Occipital lobe (tissue), 2 donors: Measurements from ENCODE around the gene EML4. TPM values are rescaled to one million over a fixed set of nuclear protein-coding genes. Genes with fewer than 3 reads are reported as not detected.
"Not testable (repeated sequence)": the region's sequence is repeated elsewhere in the genome, so short reads cannot be mapped to it uniquely, and the experiment has no call there.

Experiments
- DNase-seq: peaks from one replicate; lab custom pipeline; 2025; lab: John Stamatoyannopoulos, UW
- total RNA-seq: library from RNA; depleted of rRNA; stranded (reverse); fragments of >200 nt; gene quantifications from one replicate; pipeline ENCODE4 v1.2.3, GENCODE V29; 2014

The EML4 gene
- total RNA-seq, 1 donor from 2014 or later: 41.6 TPM

- DNase-seq: no peak
These were observed 87.4 kb downstream of the EML4 start for GRCh38 chr2:42256505-42256904.

- DNase-seq: no peak
These were observed 92.5 kb downstream of the EML4 start for GRCh38 chr2:42261518-42262195.

- DNase-seq: no peak
These were observed 97.1 kb downstream of the EML4 start for GRCh38 chr2:42266236-42266635.

- no peak for DNase-seq
These were observed 98.4 kb downstream of the EML4 start for GRCh38 chr2:42267530-42267929.

GRCh38 chr2:42268528-42269151 lies 99.5 kb downstream of the EML4 start:
- DNase-seq: no peak

- no peak for DNase-seq
These were observed 101.6 kb downstream of the EML4 start for GRCh38 chr2:42270757-42271156.

- not testable (repeated sequence) for DNase-seq
These were observed 102.1 kb downstream of the EML4 start for GRCh38 chr2:42271246-42271645.

GRCh38 chr2:42274863-42275262 lies 105.7 kb downstream of the EML4 start:
- DNase-seq: no peak

- DNase-seq: no peak
These were observed 112.4 kb downstream of the EML4 start for GRCh38 chr2:42281416-42282081.

- no peak for DNase-seq
These were observed 114.9 kb downstream of the EML4 start for GRCh38 chr2:42284019-42284418.

- DNase-seq: no peak
These were observed 117.3 kb downstream of the EML4 start for GRCh38 chr2:42286268-42286946.

- DNase-seq: no peak
These were observed 119.7 kb downstream of the EML4 start for GRCh38 chr2:42288811-42289210.

GRCh38 chr2:42289222-42289621 lies 120.1 kb downstream of the EML4 start:
- DNase-seq: no peak

GRCh38 chr2:42290005-42290404 lies 120.9 kb downstream of the EML4 start:
- no peak for DNase-seq

GRCh38 chr2:42293019-42293418 lies 123.9 kb downstream of the EML4 start:
- no peak for DNase-seq

- no peak for DNase-seq
These were observed 127.1 kb downstream of the EML4 start for GRCh38 chr2:42296226-42296625.

- no peak for DNase-seq
These were observed 128.3 kb downstream of the EML4 start for GRCh38 chr2:42297322-42297936.

- no peak for DNase-seq
These were observed 129.0 kb downstream of the EML4 start for GRCh38 chr2:42298132-42298531.

GRCh38 chr2:42298996-42299754 lies 130.0 kb downstream of the EML4 start:
- no peak for DNase-seq

GRCh38 chr2:42300527-42300926 lies 131.4 kb downstream of the EML4 start:
- DNase-seq: no peak

GRCh38 chr2:42303252-42303651 lies 134.1 kb downstream of the EML4 start:
- no peak for DNase-seq
